ENCODE data around the gene KIF21A.
"Not testable (repeated sequence)": the region's sequence is repeated elsewhere in the genome, so short reads cannot be mapped to it uniquely, and the experiment has no call there.

Gene KIF21A

DNA sequence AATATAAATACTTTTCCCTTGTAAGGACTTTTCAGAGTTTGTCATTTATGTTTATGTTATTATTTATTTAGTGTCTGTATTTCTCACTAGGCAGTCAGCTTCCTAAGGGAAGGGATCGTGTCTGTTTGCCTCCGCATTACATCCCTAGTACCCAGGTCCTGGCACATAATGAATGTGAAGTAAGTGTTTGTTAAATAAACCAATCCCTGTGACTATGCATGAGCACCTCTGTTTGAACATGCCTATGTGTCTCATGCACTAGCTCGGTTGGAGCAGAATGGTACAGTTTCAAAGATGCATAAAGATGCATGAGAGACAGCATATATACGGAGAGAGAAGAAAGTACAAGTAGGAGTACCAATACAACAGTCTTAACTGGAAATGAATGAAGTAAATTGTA, 99.3 kb downstream of the KIF21A start:
- DNase-seq (ENCODE audit: low read depth in 2 of 2): no peak

DNA sequence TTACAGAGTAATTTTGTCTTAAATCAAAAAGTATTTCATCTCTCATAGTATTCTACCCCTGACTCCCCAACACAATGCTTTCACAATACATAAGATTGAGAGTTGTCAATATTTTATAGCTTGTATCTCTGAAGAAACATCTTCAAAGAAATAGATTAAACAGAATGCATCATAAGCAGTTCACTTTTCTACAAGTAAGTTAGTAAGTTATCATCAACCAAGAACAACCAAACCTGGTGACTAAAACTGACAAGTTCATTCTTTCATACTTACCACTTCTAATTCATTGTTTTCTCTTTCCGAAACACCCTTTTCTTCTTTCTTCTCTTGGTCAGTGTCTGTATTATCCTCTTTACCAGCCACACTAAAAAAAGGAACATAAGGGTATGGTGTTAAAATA, 101.2 kb downstream of the KIF21A start:
- no peak for DNase-seq (ENCODE audit: low read depth in 2 of 2)

DNA sequence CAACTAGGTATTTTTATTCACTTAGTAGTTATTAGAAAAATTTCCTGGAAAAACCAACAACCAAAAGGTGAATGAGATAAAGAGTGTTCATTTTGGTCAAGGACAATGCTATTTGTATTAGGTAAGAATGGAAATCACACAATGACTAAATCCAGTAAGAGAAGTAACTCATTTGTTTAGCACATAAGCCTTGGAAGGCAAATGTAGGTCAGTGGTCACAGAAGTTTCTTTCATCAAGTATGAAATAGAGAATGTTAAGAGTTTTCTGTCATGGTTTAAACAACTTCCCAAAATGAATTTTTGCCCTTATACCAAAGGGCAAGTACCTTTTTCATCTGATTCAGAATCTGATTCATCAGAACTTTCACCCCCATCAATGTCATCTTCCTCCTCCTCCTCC, 101.7 kb downstream of the KIF21A start:
- DNase-seq (ENCODE audit: low read depth in 2 of 2): no peak

DNA sequence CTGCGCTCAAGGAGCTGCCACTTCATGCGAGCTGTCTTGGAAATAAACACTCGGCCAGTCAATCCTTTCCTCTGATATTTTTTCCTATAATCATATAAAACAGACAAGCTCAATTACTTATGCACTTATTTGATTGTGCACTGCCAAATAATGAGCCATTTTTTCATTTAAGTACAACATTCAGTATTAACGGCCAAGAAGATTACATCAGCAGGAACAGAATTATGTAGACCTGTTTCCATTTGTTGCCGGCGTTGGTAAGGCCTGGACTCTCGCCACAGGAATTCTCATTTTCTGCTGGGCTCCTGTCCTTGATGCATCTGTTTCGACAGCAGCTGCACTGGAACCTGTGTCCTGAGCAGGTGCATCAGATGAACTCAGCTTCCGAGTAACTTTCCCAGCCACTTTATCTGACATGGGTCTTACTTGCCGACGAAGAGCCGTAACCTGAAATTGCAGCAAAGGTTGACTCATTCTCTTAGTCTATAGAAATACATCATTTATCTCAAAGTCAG, 110.2 kb downstream of the KIF21A start:
- no peak for DNase-seq (ENCODE audit: low read depth in 2 of 2)

DNA sequence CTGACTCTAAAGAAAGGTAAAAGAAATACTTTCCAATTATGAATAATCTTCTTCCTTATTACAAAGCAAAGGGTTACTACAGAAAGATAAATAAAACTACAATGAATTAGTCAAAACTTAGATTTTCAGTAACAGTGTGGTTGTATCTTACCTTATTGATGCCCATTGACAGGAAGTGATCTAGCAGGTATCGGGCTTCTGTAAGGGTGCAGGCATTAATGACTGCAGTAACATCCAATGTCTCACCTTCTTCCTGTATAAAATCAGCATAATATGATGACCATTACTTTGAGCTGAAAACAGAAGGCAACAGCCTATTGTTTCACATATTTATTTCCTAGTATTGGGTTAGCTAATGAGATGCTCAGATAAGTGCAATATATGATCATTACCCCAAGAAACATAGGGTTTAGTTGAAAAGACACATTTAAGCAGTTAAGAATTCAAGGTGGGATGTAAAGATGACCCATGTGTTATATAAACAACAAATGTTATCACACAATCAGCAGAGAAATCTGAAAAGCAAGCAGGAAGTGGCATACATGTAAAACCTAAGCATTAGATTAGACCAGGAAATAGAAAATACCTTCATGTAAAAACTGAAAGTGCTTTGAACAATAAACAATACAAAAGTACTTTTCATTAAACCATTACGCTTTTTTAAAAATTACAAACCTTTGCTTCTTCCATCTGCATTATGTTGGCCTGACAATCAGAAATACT, 111.2 kb downstream of the KIF21A start:
- no peak for DNase-seq (ENCODE audit: low read depth in 2 of 2)

DNA sequence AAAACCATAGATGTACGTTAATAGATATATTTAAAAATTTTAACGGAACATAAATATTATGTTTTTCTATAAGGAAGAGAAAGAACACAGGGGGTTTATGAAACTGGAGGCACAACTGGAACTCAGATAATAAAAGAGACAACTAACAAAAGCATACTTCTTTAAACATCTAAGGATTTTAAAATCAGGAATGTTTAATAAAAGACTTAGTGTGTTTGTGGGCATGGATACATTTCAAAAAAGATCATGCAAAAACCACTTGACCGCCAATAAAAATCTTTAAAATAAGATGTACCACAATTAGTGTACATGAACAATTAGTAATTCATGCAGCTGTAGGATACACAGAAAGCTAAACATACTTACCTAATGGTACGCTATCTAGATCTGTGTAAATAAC, 113.0 kb downstream of the KIF21A start:
- DNase-seq (ENCODE audit: low read depth in 2 of 2): no peak

DNA sequence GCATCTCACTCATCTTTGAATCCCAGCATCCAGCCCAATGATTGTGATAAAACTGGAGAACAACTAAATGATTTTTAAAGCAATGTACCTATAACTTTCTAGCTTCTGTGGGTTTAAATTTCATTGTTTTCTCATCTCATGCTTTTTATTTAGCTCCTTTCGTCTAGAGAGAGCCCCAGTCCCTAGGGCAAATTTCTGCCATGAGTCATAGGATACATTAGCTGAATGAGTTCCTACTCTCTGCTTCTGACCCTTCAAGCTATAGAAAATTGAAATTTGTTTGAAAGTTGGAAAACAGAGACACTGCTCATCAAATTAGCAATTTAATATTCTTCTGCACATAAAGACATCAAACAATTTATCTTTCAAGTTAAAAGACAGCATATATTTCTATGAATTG, 113.9 kb downstream of the KIF21A start:
- DNase-seq (ENCODE audit: low read depth in 2 of 2): no peak

DNA sequence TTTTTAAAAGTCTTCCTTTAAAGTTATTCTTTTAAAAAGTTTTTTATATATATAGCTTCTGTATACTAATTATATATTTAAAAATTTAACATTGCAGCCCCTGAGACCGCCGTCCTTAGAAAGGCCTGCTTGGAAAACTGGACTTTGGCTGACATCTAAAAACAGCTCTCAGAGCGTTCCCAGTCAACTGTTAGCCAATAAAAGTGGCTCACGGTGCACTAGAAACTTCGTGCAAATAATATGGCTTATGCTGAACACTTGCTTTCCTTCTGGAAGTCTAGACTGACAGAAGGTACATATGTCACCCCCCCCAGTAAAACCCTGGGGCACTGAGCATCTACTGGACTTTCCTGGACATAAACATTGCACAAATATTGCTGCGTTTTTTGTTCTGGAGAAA, 115.0 kb downstream of the KIF21A start:
- no peak for DNase-seq (ENCODE audit: low read depth in 2 of 2)

DNA sequence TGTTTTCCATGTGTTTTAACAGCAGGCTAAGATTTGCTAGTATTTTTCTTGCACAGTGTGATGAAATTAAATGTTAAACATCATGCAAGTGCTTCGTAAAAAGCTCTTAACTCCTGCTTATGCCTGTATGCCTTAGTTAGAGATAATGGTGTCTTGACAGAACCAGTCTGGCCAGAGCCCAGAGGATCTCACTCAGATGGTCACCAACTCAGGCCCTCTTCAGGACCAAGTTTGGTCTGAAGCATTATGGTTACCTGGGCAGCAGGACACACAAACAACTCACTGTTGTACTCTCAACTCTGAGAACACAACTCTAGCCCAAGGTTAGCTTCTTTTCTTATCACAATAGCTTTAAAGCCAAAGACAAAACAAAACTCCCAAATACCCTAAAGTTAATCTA, 115.4 kb downstream of the KIF21A start:
- DNase-seq (ENCODE audit: low read depth in 2 of 2): no peak

DNA sequence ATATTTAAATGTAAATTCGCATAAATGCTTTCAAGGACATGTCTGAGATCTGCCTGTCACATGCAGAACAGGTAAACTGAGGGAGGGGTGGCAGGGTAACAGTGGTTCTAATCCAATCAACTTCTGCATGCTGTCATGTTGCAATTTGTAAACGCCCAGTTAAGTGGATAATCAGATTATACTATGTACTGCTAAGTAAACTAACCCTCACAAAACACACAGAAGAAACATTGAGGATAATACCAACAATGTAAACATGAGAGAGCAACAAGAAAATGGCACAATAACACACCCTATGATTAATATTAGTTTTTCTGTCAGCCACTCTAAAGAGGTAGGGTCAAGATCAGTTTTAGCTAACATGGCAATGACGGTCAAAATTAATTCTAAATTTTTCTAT, 123.7 kb downstream of the KIF21A start:
- no peak for DNase-seq (ENCODE audit: low read depth in 2 of 2)

DNA sequence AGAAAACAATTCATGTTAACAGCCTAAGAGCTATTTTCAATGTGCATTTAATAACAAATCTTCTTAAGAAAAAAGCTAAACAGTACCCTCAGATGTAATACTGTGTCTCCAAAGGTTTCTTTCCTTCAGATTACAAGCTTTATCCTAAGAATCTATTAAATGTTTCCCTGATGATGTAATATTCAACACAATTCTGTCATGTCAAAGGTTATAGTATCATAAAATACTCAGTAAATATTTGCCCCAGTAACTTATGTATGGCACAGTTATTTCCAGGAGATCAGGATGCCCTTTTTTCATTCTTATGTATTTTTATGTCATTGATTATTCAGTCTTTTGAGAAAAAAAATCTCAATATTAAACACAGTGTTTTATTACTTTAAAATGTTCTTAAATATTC, 128.4 kb downstream of the KIF21A start:
- DNase-seq (ENCODE audit: low read depth in 2 of 2): no peak

DNA sequence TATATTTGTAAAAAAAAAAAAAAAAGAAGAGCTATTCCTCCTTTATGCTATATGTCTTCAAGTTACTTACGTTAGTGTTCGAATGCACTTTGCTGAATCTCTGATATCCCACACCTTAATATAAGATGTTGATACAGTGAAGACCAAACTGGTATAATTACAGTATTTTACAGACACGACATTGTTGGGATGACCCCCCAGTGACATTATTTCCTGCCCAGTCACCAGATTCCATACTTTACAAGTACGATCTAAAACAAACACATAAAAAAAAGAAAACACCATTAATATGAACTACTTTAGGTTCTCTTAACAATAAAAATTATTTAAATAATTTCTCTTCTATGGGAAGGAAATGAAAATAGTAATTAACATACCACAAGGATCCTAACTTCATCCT, 133.4 kb downstream of the KIF21A start:
- DNase-seq (ENCODE audit: low read depth in 2 of 2): no peak

DNA sequence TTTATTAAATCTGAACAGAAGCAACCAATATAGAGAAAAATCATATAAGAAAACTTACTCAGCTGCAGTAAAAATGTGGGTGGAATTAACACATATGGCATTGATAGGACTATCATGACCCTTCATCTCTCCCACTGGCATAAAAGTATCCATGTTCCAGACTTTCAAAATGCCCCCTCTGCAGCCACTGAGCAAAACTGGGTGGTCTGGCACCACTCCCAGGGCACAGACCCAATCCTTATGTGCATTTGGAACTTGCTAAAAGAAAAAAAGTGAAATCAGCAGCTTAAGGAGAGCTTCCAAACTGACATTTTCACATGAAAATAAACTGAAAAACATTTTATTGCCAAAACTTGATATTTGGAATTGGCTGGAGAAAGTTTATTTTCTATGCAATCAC, 141.5 kb downstream of the KIF21A start:
- DNase-seq (ENCODE audit: low read depth in 2 of 2): no peak

DNA sequence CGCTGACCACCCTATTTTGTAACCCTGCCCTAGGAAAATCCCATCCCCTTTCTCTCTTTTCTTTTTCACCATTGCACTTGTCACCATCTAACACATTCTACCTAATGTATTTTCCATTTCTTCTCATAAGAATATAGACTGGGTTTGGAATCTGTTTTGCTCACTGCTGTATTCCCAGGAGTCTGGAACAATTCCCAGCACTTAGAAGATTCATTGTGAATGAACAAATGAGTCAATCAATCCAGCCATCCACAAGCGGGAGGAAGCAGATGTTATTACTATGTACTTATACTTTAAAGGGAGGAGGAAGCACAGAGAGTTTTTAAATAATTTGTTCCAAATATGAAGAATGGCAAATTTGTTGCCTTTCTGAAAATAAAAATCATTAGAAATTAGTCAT, 142.1 kb downstream of the KIF21A start:
- no peak for DNase-seq (ENCODE audit: low read depth in 2 of 2)

DNA sequence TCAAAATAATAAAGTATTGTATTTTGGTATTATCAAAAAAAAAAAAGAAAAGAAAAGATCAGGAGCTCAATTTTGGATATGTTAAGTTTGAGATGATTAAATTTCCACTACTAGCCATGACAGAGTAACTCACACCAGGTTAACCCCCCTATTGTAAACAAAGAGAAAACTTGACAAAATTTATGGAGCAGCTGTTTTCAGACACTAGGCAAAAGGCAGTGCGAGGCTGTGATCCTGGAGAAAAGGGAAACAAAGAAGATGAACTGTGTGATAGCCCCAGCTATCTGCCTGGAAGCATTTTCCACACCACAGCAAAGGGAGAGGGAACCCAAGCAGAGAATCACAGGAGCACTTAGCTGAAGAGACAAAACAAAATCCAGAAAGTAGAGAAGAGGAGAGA, 145.0 kb downstream of the KIF21A start:
- DNase-seq (ENCODE audit: low read depth in 2 of 2): no peak

DNA sequence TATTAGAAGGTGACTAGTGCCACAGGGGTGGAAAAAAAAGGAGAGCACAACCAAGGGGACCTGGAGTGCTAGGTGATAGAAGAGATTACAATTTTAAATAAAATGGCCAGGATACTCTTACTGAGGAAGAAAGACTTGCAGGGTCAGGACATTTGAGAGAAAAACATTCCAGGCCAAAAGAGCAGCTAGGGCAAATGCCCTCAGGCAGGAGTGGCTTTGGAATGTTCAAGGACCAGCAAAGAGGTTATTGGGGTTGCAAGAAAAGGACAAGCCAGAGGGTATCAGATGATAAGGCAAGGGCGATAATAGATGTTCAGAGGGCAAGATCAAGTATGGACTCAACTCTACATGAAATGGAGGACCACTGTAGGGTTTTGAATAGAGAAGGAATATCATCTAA, 146.4 kb downstream of the KIF21A start:
- no peak for DNase-seq (ENCODE audit: low read depth in 2 of 2)

DNA sequence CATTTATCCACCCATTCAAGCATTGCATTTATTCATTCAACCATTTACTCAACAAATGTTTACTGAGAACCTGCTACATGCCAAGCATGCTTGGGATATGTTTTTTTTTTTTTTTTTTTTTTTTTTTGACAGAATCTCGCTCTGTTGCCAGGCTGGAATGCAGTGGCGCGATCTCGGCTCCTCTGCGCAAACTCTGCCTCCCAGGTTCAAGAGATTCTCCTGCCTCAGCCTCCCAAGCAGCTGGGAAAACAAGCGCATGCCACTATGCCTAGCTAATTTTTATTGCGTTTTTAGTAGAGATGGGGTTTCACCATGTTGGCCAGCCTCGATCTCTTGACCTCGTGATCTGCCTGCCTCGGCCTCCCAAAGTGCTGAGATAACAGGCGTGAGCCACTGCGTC, 147.3 kb downstream of the KIF21A start:
- not testable (repeated sequence) for DNase-seq (ENCODE audit: low read depth in 2 of 2)

DNA sequence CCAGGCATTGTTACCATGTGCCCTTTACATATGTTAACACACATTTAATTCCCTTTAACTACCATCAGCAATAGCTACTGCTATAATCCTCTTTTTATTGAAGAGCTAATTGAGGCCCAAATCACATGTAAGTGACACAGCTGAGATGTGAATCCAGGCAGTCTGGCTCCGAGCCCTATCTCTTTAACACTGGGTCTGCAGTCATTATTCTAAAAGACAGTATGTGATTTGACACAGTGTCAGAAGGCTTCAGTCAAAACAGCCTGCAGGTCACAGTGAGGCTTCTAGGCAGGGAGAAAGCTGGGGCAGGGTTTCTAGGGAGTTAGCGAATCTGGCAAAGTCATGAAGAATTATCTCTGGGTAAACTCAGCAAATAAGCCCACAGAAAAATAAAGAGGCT, 148.2 kb downstream of the KIF21A start:
- no peak for DNase-seq (ENCODE audit: low read depth in 2 of 2)

DNA sequence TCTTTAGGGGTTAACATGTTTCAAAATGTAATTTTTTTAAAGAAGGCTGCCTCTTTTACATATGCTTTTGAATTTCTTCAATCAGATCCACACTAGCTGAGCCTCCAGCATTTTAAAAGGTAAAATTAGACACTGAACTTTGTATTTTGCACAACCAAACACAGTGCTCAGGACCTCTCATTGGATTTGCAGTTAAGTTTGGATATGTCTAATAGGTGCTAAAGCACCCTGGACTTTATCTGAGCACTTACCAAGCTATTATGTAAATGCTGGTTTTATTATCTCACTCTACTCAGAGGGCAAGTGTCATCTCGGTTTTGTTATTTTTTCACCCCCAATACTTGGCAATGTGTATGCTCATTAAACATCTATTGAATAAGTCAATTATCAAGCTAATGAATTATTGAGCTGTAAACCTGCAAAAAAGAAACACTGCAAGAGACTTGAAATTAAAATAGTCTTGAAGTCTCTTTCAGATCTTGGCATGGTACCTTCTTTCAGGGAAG, 150.7 kb downstream of the KIF21A start:
- DNase-seq (ENCODE audit: low read depth in 2 of 2): no peak

DNA sequence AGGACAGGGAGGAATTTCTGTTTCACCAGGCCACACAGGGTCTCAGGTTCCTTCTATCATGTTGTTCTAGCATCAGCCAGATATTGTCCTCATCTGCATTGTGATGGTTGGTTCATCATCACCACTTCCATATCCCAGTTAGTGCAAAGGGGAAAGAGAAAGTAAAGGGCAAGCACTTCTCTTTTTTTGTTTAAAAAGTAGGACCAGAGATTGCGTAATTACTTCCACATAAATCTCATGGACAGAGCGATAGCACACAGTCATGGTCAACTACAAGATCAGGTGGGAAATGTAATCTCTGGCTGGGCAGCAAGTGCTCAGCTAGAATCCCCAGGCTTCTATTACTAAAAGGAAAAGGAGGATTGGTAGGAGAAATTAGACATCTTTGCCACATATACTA, 155.1 kb downstream of the KIF21A start:
- DNase-seq (ENCODE audit: low read depth in 2 of 2): no peak

DNA sequence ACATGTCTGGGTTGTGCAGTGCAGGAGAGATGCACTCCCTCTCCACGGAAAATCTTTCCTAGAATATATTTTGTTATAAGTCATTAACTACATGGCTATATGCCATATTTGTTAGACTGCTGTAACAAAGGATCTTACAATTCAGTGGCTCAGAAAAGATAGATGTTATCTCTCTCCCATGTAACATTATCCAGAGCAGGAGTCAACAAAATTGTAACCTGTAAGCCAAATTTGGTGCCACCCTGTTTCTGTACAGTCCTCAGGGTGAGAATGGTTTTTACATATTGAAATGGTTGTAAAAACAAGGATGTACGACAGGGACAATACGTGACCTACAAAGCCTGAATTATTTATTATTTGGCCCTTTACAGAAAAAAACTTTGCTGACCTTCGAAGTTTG, 155.5 kb downstream of the KIF21A start:
- DNase-seq (ENCODE audit: low read depth in 2 of 2): no peak

DNA sequence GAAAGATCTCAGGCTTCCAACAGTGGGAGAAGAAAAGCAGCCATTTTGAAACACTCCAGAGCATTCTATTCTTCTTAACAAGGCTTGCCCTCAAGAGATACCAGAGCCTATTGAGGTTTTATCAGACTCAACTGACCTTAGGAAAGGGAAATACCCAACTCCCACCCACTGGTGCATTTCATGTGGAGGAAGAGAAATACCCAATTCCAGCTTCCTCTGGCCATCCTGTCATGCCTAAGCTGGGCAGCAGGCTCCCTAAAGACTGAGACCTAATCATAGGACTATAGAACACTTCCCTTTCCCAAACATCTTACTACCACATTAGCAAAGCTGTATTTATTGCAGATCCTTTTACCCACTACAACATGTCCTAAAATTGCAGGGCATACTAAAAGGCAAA, 164.5 kb downstream of the KIF21A start:
- DNase-seq (ENCODE audit: low read depth in 2 of 2): no peak

DNA sequence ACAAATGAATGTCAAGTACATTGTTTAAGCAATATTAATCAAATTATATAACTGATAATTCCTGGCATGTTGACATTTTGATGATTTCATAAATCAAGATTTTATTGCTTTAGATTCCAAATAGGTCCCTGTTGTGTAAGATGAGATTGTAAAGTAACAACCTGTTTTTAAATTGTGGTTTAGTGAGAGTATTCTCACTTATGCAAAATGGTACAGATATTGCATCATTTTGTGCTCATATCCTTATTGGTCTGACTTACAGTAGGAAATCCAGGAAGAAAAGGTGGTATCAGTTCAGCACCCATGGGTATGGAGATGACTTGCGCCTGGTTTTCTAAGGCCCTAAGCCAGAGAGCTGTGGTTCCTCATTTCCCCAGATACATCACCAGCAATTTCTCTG, 165.5 kb downstream of the KIF21A start:
- DNase-seq (ENCODE audit: low read depth in 2 of 2): no peak

DNA sequence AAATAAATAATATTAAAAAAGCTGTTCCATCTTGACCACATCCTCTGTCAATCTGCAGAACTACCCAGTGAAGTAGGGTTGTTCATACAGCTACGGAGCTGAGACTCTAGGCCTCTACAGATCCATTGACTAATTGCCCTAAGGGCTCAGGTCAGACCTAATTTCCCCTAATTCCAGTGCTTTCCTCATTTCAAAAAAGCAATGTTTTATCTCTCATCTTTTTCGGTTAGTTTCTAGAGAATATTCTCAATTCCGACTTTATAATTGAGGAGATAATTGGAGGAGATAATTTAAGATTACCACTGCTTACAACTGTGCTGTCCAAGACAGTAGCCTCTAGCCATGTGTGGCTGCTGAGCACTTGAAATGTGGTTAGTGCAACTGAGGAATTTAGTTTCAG, 167.1 kb downstream of the KIF21A start:
- DNase-seq (ENCODE audit: low read depth in 2 of 2): no peak

Measured in stimulated activated CD8-positive, alpha-beta memory T cell treated with anti-CD3 and anti-CD28 coated beads, Interleukin-7, amount 100 ng/mL, for 4 hours (primary cell).